ENCODE data around the gene PTAR1. TPM values are rescaled to one million over a fixed set of nuclear protein-coding genes. Genes with fewer than 3 reads are reported as not detected.

PTAR1 gene
- total RNA-seq, 1 experiment from 2014 or later, result 32.2 TPM

GRCh38 chr9:69748304-69748703 is 11.5 kb downstream of the PTAR1 start:
- Histone ChIP-seq H3K27me3 (ENCODE audit: insufficient read depth, low read length) (no peaks in the 10 kb centered on the region), H3K4me1 (ENCODE audit: control insufficient read depth in 1 of 2, insufficient read depth in 2 of 2, low read length in 2 of 2) (no peaks in the 10 kb centered on the region; a peak in 1 of 4 replicates), H3K9me3 (ENCODE audit: control insufficient read depth in 1 of 2, insufficient read depth in 1 of 2, low read depth in 1 of 2, low read length in 2 of 2) (no peaks in the 10 kb centered on the region), H3K4me3 (replicated peaks in 1 of 2; ENCODE audit: low read depth in 1 of 2, low read length in 2 of 2) (no peak overlapping the region), H3K9ac (ENCODE audit: low read length) (no peak overlapping the region), H3K27ac (ENCODE audit: low read depth, low read length) (no peak overlapping the region), H3K79me2 (ENCODE audit: insufficient read depth, low read length) (peaks cover 61% of the 10 kb centered on the region), H3K9me2 (ENCODE audit: insufficient read depth) (no peaks in the 10 kb centered on the region), H3K36me3 (ENCODE audit: control insufficient read depth in 1 of 2, insufficient read depth in 2 of 2, low read length in 2 of 2) (no peaks in the 10 kb centered on the region; a peak in 1 of 4 replicates), H3K4me2 (ENCODE audit: low read length) (no peak overlapping the region), H2AFZ (ENCODE audit: low read depth, low read length, poor library complexity, severe bottlenecking) (no peak overlapping the region), H4K20me1 (ENCODE audit: insufficient read depth) (no peaks in the 10 kb centered on the region)
- no peak for ATAC-seq
- ChIA-PET CTCF (no interaction called here), RAD21 (ENCODE audit: low non-redundant PET in 1 of 2, low total read pairs in 2 of 2, uncharacterized antibody in 2 of 2, unreplicated experiment in 2 of 2) (no interaction called here), POLR2A (interaction anchor here (0.7 kb wide), 1 partner anchor 10 kb away, joined by 3 read pairs; no protein-coding TSS in a partner anchor)
- intact Hi-C loops (cut with micrococcal nuclease), result no loop called here
- TF ChIP-seq RAD21 (IDR thresholded peaks at IDR 0.05; ENCODE audit: low read depth) (no peak), SP1 (IDR thresholded peaks at IDR 0.05; ENCODE audit: low read depth) (no peak), MAX (IDR thresholded peaks at IDR 0.05) (no peak), CEBPB (IDR thresholded peaks at IDR 0.05; ENCODE audit: low read depth) (no peak), TCF7L2 (IDR thresholded peaks at IDR 0.05; ENCODE audit: borderline replicate concordance, extremely low read depth, insufficient read depth, insufficient read length) (no peak), JUND (IDR thresholded peaks at IDR 0.05) (no peak), ZFX (IDR thresholded peaks at IDR 0.05) (no peak), POLR2AphosphoS5 (IDR thresholded peaks at IDR 0.05; ENCODE audit: low read depth, low read length) (no peak), ZNF274 (IDR thresholded peaks at IDR 0.05; ENCODE audit: low read depth, low read length) (no peak), ELF1 (IDR thresholded peaks at IDR 0.05; ENCODE audit: borderline replicate concordance, low read depth) (no peak), CTCF (IDR thresholded peaks at IDR 0.05 in 2 of 3, conservative IDR thresholded peaks at IDR 0.05 in 1 of 3; ENCODE audit: borderline replicate concordance in 1 of 3, insufficient read depth in 1 of 3, low read depth in 2 of 3, low read length in 2 of 3) (no peak), YY1 (IDR thresholded peaks at IDR 0.05; ENCODE audit: extremely low read depth, insufficient replicate concordance, low read depth, low read length) (no peak), EGR1 (IDR thresholded peaks at IDR 0.05; ENCODE audit: low read depth) (no peak)
- DNase-seq (ENCODE audit: low read depth, low spot score), result no peak
- BruUV-seq (replicated peaks), result no TSS peak
